ENCODE measurements around the gene TMED7. TPM values are rescaled to one million over a fixed set of nuclear protein-coding genes. Genes with fewer than 3 reads are reported as not detected.
A peak's percentile ranks its signal among the peaks of the same experiment; 100 is the strongest.

TMED7 gene
- total RNA-seq, 1 donor, result 100 TPM

DNA sequence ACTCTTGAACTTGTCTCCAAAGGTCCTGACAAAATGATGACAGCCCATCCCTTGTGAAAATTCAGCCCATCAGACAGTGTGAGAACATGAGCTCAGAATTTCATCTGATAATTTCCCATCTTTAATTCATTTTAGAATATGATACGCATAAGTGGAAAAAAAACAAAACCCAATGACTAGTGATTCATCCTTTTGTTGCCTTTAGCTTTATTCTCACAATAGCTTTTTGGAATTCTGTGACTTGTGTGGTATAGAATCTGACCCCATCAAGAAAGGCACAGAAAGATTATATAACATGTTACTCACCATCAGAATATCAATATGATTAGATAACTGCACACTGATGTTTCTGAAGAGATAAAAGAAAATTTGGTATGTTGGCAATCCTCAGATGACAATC, 16.1 kb upstream of the TMED7 start:
- peaks cover 7% of the 10 kb centered on the region for H3K27me3 ChIP-seq (ENCODE audit: insufficient read depth, low read length)
- H3K4me1 ChIP-seq (ENCODE audit: insufficient read depth, low read length), result no peaks in the 10 kb centered on the region
- H3K4me3 ChIP-seq (ENCODE audit: low read length), result no peak overlapping the region
- H3K9me3 ChIP-seq (ENCODE audit: low read depth, low read length), result no peaks in the 10 kb centered on the region

DNA sequence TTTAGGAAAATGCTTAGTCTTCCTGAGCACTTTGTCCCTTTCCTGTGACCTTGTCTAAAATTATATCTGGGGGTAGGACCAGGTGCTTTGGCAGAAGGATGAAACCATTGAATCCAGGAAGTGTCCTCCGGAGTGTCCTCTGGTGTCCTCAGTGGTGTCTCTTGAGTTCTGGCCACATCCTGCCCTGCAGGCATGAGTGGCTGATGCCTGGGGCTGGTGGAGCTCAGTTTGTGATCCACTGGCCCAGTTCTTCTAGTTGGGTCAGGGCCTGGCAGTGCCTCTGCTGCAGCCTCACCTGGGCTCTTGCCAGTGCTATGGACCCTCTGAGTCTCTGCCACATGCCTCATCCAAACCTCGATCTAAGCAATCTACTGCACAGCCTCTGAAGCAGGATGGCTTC, 14.4 kb upstream of the TMED7 start:
- no peaks in the 10 kb centered on the region for H3K9me3 ChIP-seq (ENCODE audit: low read depth, low read length)
- H3K27me3 ChIP-seq (ENCODE audit: insufficient read depth, low read length), result peaks cover 15% of the 10 kb centered on the region
- H3K4me3 ChIP-seq (ENCODE audit: low read length), result no peak overlapping the region
- H3K4me1 ChIP-seq (ENCODE audit: insufficient read depth, low read length), result no peaks in the 10 kb centered on the region

DNA sequence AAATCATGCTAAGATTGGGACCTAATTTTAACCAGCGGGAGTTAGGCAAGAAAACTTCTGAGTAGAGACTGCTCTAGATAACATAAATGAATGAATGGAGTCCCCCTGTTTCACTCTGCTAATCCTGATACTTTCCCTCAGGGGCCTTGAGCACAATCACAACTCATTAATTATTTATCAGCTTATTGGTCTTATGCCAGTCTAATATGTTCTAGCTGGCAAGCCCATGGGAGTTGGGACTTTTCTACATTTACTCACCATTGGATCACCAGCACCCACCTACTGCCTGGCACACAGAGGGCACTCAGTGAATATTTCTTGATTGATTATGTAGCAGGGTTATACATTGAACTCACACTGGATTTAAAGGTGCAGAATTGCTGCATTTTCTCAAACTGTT, 13.5 kb upstream of the TMED7 start:
- no peak overlapping the region for H3K4me3 ChIP-seq (ENCODE audit: low read length)
- H3K27me3 ChIP-seq (ENCODE audit: insufficient read depth, low read length), result peaks cover 15% of the 10 kb centered on the region
- H3K4me1 ChIP-seq (ENCODE audit: insufficient read depth, low read length), result peaks cover 2% of the 10 kb centered on the region
- H3K9me3 ChIP-seq (ENCODE audit: low read depth, low read length), result no peaks in the 10 kb centered on the region

DNA sequence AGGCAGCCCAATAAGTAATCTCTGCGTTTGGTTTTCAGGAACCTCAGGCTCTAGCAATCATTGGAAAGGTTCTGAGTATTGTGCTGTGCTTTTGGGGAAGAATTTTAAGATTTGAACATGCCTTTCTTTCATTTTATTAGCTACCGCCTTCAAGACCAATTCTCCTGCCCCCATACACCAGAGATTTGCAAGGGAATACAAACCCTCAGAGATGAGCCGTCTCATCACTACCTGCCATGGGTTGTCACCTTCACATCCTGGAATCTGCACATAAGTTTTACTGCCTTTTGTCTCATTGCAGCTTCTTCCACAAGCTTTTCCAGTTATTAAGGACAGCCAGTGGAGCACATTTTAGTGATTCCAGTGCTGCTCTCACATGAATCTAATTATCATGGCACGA, 11.7 kb upstream of the TMED7 start:
- peaks cover 11% of the 10 kb centered on the region for H3K27me3 ChIP-seq (ENCODE audit: insufficient read depth, low read length)
- peaks cover 8% of the 10 kb centered on the region for H3K4me1 ChIP-seq (ENCODE audit: insufficient read depth, low read length)
- no peak overlapping the region for H3K4me3 ChIP-seq (ENCODE audit: low read length)
- H3K9me3 ChIP-seq (ENCODE audit: low read depth, low read length), result no peaks in the 10 kb centered on the region

DNA sequence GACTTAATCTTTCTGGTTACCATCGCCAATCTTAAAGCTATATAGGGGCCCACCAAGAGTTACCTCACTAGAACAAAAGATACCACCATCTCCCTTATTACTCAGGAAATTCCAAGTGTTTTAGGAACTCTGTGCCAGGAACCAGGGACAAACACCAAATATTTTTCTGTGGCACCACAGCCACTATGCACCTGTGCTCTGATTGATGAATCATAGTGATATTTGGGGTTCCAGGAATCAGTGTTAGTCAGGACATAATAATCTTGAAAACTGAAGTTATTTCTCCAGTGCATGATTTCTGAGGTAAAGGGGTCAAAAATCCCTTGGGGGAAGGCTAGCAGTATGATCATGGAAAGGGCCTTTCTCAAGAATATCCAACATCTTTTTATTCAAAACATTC, 10.2 kb upstream of the TMED7 start:
- no peaks in the 10 kb centered on the region for H3K9me3 ChIP-seq (ENCODE audit: low read depth, low read length)
- no peak overlapping the region for H3K4me3 ChIP-seq (ENCODE audit: low read length)
- H3K4me1 ChIP-seq (ENCODE audit: insufficient read depth, low read length), result peaks cover 8% of the 10 kb centered on the region
- H3K27me3 ChIP-seq (ENCODE audit: insufficient read depth, low read length), result peaks cover 11% of the 10 kb centered on the region

DNA sequence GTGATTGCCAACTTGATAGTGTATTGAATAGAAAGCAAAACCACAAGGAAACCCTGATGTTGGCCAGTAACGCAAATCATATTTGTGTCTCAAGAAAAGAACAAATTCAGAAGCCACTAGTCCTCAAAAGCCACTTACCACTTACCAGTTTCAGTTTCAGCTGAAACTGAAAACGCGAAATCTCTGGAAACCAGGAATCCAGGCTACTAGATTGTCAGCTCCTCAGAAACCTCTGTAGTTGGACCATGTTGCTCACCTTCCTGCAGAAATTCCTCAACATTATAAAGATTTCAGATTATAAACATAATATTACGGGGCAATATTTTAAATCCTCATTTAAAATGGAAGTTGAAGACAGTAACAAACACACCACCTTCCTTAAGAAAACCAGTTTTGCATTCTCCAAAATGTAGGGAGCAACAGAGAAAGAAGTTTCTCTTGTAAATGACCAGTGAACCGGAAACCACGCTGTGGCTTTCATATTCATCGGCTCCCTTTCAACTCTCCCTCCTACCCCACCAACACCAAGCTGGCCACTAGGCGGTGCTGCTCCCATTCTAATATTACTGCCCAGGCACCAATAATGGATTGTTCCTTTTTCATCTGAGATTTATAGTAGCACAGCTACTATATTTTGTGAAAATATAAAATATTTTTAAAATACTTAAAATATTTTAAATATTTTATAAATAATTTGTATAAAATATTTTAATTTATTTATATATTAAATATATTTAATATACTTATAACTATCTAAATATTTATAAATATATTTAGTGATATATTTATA, 8.7 kb upstream of the TMED7 start:
- Histone ChIP-seq H3K4me3 (ENCODE audit: low read length) (peak overlapping the region; percentile 20), H3K9me3 (ENCODE audit: low read depth, low read length) (no peaks in the 10 kb centered on the region), H3K27me3 (ENCODE audit: insufficient read depth, low read length) (peaks cover 11% of the 10 kb centered on the region), H3K4me1 (ENCODE audit: insufficient read depth, low read length) (peaks cover 8% of the 10 kb centered on the region)

DNA sequence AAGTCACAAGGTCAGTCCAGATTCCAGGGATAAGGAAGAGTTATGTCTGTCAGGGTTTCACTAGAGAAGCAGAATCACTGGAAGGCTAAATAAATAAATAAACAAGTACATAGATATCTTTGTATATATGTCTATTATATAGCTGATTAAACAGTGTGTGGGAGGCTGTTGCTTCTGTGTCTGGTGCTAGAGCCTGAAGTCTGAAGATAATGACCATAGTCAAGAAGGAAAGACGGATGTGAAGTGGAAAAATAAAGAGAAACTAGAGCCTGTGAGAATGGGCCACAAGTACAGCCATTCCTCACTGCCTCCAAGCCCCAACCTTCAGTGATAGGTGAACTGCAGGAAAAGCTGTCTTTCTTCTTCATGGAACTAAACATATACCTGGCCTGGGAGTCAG, 4.1 kb upstream of the TMED7 start:
- no peaks in the 10 kb centered on the region for H3K9me3 ChIP-seq (ENCODE audit: low read depth, low read length)
- no peaks in the 10 kb centered on the region for H3K27me3 ChIP-seq (ENCODE audit: insufficient read depth, low read length)
- peaks cover 23% of the 10 kb centered on the region for H3K4me1 ChIP-seq (ENCODE audit: insufficient read depth, low read length)
- no peak overlapping the region for H3K4me3 ChIP-seq (ENCODE audit: low read length)

DNA sequence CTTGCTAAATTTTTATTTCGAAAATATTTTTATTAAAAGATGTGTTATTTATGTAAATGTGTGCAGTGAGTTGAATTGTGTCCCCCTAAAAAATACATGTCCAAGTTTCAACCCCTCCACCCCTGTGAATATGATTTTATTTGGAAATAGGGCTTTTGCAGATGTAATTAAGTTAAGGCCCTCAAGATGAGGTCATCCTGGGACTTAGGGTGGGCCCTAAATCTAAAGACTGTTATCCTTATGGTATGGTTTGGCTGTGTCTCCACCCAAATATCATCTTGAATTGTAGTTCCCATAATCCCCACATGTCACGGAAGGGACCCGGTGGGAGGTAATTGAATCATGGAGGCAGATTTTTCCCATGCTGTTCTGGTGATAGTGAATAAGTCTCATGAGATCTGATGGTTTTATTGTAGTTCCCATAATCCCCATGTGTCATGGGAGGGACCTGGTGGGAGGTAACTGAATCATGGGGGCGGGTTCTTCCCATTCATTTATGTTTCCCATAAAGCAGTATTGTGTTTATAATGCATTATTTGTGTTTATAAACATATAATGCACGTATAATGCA, 1.5 kb upstream of the TMED7 start:
- H3K27me3 ChIP-seq (ENCODE audit: insufficient read depth, low read length), result no peaks in the 10 kb centered on the region
- H3K4me3 ChIP-seq (ENCODE audit: low read length), result no peak overlapping the region
- H3K4me1 ChIP-seq (ENCODE audit: insufficient read depth, low read length), result peaks cover 37% of the 10 kb centered on the region
- no peaks in the 10 kb centered on the region for H3K9me3 ChIP-seq (ENCODE audit: low read depth, low read length)

DNA sequence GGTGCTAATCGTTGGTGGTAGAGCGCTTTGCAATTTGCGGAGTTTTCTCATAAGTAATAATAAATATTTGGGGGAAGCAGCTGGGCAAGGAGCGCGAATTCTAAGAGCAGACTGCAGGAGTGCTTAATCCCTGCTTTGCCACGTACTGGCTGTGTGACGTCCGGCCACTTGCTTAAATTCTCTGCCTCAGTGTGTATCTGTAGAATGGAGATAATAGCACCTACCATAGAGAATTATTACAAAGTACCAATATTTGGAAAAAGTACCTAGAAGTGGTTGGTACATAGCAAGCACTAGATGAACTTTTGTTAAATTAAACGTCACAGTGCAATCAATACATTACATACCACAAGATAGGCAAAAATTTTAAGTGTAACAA, 598 bp upstream of the TMED7 start:
- Histone ChIP-seq H3K27me3 (ENCODE audit: insufficient read depth, low read length) (no peaks in the 10 kb centered on the region), H3K9me3 (ENCODE audit: low read depth, low read length) (no peaks in the 10 kb centered on the region), H3K4me3 (ENCODE audit: low read length) (peak overlapping the region; percentile 82), H3K4me1 (ENCODE audit: insufficient read depth, low read length) (peaks cover 40% of the 10 kb centered on the region)

DNA sequence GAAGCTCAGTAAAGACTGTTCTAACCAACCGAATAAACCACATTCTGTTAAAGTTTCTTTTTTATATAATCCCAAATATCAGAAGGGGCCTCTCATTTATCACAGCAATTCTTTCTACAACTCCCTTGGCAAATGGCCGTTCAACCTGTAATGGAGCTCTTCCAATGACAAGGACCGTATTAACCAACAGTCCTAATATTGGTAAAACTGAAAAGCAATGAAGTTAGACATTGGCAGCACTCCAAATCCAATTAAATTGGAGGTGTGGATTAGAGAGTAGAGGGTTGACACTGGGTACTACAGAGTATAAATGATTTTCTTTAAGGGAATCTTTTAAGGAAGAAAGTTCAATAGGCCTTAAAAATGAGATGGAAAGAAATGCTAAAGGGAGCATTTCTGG, 842 bp downstream of the TMED7 start:
- H3K27me3 ChIP-seq (ENCODE audit: insufficient read depth, low read length), result no peaks in the 10 kb centered on the region
- H3K9me3 ChIP-seq (ENCODE audit: low read depth, low read length), result no peaks in the 10 kb centered on the region
- peak overlapping the region; percentile 82 for H3K4me3 ChIP-seq (ENCODE audit: low read length)
- peaks cover 40% of the 10 kb centered on the region for H3K4me1 ChIP-seq (ENCODE audit: insufficient read depth, low read length)

DNA sequence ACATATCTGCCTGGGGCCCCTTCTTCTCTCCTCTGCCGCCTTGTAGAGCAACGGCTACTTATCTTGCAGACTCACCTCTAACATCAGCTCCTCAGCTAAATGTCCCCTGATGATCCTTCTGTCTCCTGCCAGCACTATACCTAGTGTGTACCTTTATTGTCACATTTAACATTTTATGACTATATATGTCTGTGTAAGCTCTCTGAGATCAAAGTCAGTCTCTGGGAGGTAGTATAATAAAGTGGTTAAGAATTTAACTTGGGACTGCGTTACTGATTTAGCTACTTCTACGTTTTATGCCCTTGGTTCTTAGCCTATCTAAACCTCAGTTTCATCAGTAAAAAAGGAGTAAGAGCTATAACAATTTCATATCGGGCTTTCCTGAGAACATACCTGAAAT, 2.2 kb downstream of the TMED7 start:
- Histone ChIP-seq H3K4me3 (ENCODE audit: low read length) (no peak overlapping the region), H3K9me3 (ENCODE audit: low read depth, low read length) (no peaks in the 10 kb centered on the region), H3K4me1 (ENCODE audit: insufficient read depth, low read length) (peaks cover 40% of the 10 kb centered on the region), H3K27me3 (ENCODE audit: insufficient read depth, low read length) (no peaks in the 10 kb centered on the region)

DNA sequence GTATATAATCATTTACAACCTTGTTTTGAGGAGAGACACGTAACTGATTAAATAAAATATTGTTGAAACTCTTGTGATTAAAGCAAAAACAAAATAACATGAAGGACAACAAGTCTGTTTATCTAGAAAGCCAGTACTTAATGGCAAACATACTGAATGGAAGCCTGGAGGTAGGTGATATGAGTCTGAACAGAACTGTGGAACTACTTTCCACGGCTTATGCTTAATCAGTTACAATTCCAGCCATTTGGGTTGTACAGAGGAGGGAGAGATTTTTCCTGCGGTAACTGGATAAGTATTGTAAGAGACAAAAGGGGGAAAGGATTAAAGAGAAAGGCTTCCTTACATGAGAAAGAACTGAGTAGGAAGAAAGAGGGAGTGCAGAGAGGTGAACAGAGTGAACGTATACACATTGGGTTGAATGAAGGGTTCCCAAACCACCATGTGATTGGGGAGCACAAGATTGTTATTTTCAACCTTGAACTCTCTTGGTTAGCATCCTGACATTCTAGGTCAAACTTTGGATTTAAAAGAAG, 4.4 kb downstream of the TMED7 start:
- Histone ChIP-seq H3K4me1 (ENCODE audit: insufficient read depth, low read length) (peaks cover 32% of the 10 kb centered on the region), H3K4me3 (ENCODE audit: low read length) (no peak overlapping the region), H3K27me3 (ENCODE audit: insufficient read depth, low read length) (no peaks in the 10 kb centered on the region), H3K9me3 (ENCODE audit: low read depth, low read length) (no peaks in the 10 kb centered on the region)

DNA sequence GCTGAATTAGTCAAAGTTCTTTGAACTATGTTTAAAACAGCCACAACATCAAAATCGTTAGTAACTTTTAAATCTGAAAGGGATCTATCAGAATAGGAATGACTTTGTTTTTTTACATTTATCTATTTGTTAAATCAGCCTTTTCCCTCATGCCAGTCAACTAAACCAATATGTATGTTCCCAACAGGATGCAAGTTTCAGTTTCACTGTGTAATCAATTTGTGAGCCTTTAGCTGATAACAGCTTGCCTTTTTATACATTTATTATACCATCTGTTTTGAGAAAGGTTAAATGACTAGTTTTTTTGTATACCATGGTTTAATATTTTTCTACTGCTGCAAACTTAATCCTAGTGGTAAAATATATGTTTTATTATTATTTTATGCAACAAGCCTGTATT, 8.9 kb downstream of the TMED7 start:
- no peak overlapping the region for H3K4me3 ChIP-seq (ENCODE audit: low read length)
- H3K9me3 ChIP-seq (ENCODE audit: low read depth, low read length), result no peaks in the 10 kb centered on the region
- no peaks in the 10 kb centered on the region for H3K4me1 ChIP-seq (ENCODE audit: insufficient read depth, low read length)
- H3K27me3 ChIP-seq (ENCODE audit: insufficient read depth, low read length), result no peaks in the 10 kb centered on the region

DNA sequence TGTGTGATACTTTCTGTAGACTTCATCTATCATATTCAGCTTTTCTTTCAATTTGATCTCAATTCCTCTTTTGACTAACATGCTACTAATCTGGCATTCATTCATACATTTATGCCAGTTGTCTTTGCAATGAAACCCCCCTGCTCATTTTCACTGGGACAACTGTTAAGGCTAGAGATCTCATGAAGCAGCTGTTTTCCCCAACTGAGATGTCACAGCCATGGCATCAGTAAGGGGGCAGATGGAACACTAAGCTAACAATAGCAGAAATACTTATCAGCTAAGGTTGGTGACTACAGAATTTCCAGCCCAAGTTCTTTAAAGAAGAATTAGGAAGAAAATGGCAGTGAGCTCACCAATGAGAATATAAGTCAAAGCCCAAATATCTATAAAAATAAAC, 9.4 kb downstream of the TMED7 start:
- no peaks in the 10 kb centered on the region for H3K4me1 ChIP-seq (ENCODE audit: insufficient read depth, low read length)
- H3K9me3 ChIP-seq (ENCODE audit: low read depth, low read length), result no peaks in the 10 kb centered on the region
- no peak overlapping the region for H3K4me3 ChIP-seq (ENCODE audit: low read length)
- H3K27me3 ChIP-seq (ENCODE audit: insufficient read depth, low read length), result no peaks in the 10 kb centered on the region

DNA sequence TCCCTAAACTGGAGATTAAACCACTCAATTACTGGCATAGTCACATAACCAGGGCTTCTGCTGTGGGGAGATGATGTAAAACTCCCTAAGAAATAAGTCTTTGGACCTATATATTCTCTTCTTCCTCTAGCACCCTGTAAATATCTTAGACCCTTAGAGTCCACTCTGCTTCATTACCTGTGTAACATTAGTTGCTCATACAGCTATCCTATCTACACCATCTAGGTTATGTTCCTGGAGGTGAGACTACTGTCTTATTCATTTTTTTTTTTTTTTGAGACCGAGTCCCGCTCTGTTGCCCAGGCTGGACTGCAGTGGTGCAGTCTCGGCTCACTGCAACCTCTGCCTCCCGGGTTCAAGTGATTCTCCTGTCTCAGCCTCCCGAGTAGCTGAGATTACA, 14.0 kb downstream of the TMED7 start:
- no peaks in the 10 kb centered on the region for H3K9me3 ChIP-seq (ENCODE audit: low read depth, low read length)
- H3K27me3 ChIP-seq (ENCODE audit: insufficient read depth, low read length), result no peaks in the 10 kb centered on the region
- no peak overlapping the region for H3K4me3 ChIP-seq (ENCODE audit: low read length)
- no peaks in the 10 kb centered on the region for H3K4me1 ChIP-seq (ENCODE audit: insufficient read depth, low read length)

DNA sequence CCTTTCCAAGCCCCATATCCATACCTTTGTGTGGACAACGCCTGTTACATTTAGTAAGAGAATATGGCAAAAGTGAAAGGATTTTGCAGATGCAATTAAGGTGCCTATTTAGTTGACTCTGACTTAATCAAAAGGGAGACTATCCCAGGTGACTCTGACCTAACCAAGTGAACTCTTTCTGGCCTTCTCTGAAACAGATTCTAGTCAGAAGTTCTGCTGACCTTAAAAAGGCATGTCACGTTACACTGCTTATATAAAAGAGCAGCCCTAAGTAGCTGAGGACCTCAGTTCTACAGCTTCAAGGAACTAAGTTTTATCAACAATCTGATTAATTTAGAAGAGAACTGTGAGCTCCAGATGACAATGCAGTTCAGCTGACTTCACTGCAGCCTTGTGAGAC, 17.9 kb downstream of the TMED7 start:
- Histone ChIP-seq H3K27me3 (ENCODE audit: insufficient read depth, low read length) (no peaks in the 10 kb centered on the region), H3K4me1 (ENCODE audit: insufficient read depth, low read length) (peaks cover 17% of the 10 kb centered on the region), H3K9me3 (ENCODE audit: low read depth, low read length) (no peaks in the 10 kb centered on the region), H3K4me3 (ENCODE audit: low read length) (no peak overlapping the region)
